Spinal cord (tissue), 10 donors: ENCODE results near the gene TBC1D7. TPM values are rescaled to one million over a fixed set of nuclear protein-coding genes. Genes with fewer than 3 reads are reported as not detected.

Experiments used
- DNase-seq, 6 donors: peaks; one replicate each; pipeline versions ENCODE4 v3.0.0 to v3.0.0-alpha.2; 2013 to 2015; ENCODE audit warnings: low spot score in 6 of 6, low read depth in 4 of 6
- H3K27ac ChIP-seq: one replicate; pipeline ENCODE4 v1.5.1; 2013; ENCODE audit warnings: low read depth, low read length, control low read depth
- H3K27me3 ChIP-seq: one replicate; pipeline ENCODE4 v1.6.1; 2013; ENCODE audit warnings: low read length; ENCODE audit not compliant: control insufficient read depth, insufficient read depth
- H3K36me3 ChIP-seq: one replicate; pipeline ENCODE4 v1.6.1; 2013; ENCODE audit warnings: low read length; ENCODE audit not compliant: control insufficient read depth, insufficient read depth
- H3K4me1 ChIP-seq: one replicate; pipeline ENCODE4 v1.6.1; 2013; ENCODE audit warnings: low read length; ENCODE audit not compliant: control insufficient read depth, insufficient read depth
- H3K4me3 ChIP-seq: one replicate; pipeline ENCODE4 v1.5.1; 2013; ENCODE audit warnings: low read depth, low read length, control low read depth
- H3K9me3 ChIP-seq: one replicate; pipeline ENCODE4 v1.6.1; 2013; ENCODE audit warnings: low read length; ENCODE audit not compliant: control insufficient read depth, insufficient read depth
- WGBS: methylation state at CpG from one replicate; pipeline ENCODE4 v1.1.5; 2013; ENCODE audit warnings: missing lambda C conversion rate; ENCODE audit not compliant: insufficient coverage; 5-methylcytosine and 5-hydroxymethylcytosine counted together
- polyA plus RNA-seq, 2 donors: library from polyadenylated mRNA; unstranded; fragments of 120-200 nt; gene quantifications; one replicate each; pipeline ENCODE4 v1.2.1, GENCODE V29; 2013; ENCODE audit not compliant: insufficient read length in 2 of 2
- total RNA-seq, 2 donors: library from RNA; depleted of rRNA in 1 of 2; stranded (reverse); fragments of 120-200 nt in 1 of 2; fragments of >200 nt in 1 of 2; gene quantifications; one replicate each; pipeline versions ENCODE4 v1.2.3 to v1.2.4, GENCODE V29; 2013 to 2014
- donor health status: healthy.

The TBC1D7 gene
- total and polyA plus RNA-seq, 4 donors: 26.2 to 41.5 (median 31.3) TPM

- Histone ChIP-seq H3K27me3 (no peaks in the 10 kb centered on the region), H3K4me3 (no peak overlapping the region), H3K4me1 (peaks cover 14% of the 10 kb centered on the region), H3K9me3 (no peaks in the 10 kb centered on the region), H3K36me3 (no peaks in the 10 kb centered on the region), H3K27ac (no peak overlapping the region)
- 50% methylated on average over 1 of the region's 2 CpGs for WGBS
- no peak for DNase-seq
These were observed 30.2 kb upstream of the TBC1D7 start for GRCh38 chr6:13358511-13358910.

GRCh38 chr6:13357551-13358075, 29.3 kb upstream of the TBC1D7 start:
- Histone ChIP-seq H3K36me3 (no peaks in the 10 kb centered on the region), H3K27me3 (no peaks in the 10 kb centered on the region), H3K4me1 (peaks cover 14% of the 10 kb centered on the region), H3K27ac (no peak overlapping the region), H3K9me3 (no peaks in the 10 kb centered on the region), H3K4me3 (no peak overlapping the region)
- 42% methylated on average over 10 of the region's 14 CpGs for WGBS
- DNase-seq: peak in 2 of 6 donors; percentile 31 to 67

- 89% methylated on average over 2 of the region's 6 CpGs for WGBS
These were observed 27.9 kb upstream of the TBC1D7 start for GRCh38 chr6:13355999-13356785.

GRCh38 chr6:13355043-13355945, 27.0 kb upstream of the TBC1D7 start:
- DNase-seq: peak in 2 of 6 donors; percentile 9 to 78
- Histone ChIP-seq H3K27ac (peak overlapping the region; percentile 22), H3K36me3 (no peaks in the 10 kb centered on the region), H3K4me3 (no peak overlapping the region), H3K9me3 (no peaks in the 10 kb centered on the region), H3K27me3 (no peaks in the 10 kb centered on the region), H3K4me1 (peaks cover 30% of the 10 kb centered on the region)
- 0% methylated on average over 1 of the region's 7 CpGs for WGBS

More at GRCh38 chr6:13355999-13356785, 27.9 kb upstream of the TBC1D7 start:
- Histone ChIP-seq H3K36me3 (no peaks in the 10 kb centered on the region), H3K4me3 (no peak overlapping the region), H3K4me1 (peaks cover 21% of the 10 kb centered on the region), H3K9me3 (no peaks in the 10 kb centered on the region), H3K27me3 (no peaks in the 10 kb centered on the region), H3K27ac (no peak overlapping the region)
- no peak for DNase-seq

GRCh38 chr6:13354331-13355042, 26.1 kb upstream of the TBC1D7 start:
- H3K4me1 ChIP-seq: peaks cover 31% of the 10 kb centered on the region
- H3K27me3 ChIP-seq: no peaks in the 10 kb centered on the region
- H3K36me3 ChIP-seq: no peaks in the 10 kb centered on the region
- H3K9me3 ChIP-seq: no peaks in the 10 kb centered on the region
- DNase-seq: no peak
- no peak overlapping the region for H3K4me3 ChIP-seq
- 89% methylated on average over 9 of the region's 13 CpGs for WGBS
- H3K27ac ChIP-seq: peak overlapping the region; percentile 22

GRCh38 chr6:13352165-13352564, 23.8 kb upstream of the TBC1D7 start:
- Histone ChIP-seq H3K27ac (no peak overlapping the region), H3K9me3 (no peaks in the 10 kb centered on the region), H3K4me1 (peaks cover 21% of the 10 kb centered on the region), H3K4me3 (no peak overlapping the region), H3K27me3 (no peaks in the 10 kb centered on the region), H3K36me3 (no peaks in the 10 kb centered on the region)
- DNase-seq: no peak
- WGBS: 100% methylated on average over 1 of the region's 9 CpGs

- H3K27ac ChIP-seq: peak overlapping the region; percentile 86
- no peak overlapping the region for H3K4me3 ChIP-seq
- H3K9me3 ChIP-seq: no peaks in the 10 kb centered on the region
- 22% methylated on average over 9 of the region's 12 CpGs for WGBS
- no peaks in the 10 kb centered on the region for H3K27me3 ChIP-seq
- peaks cover 21% of the 10 kb centered on the region for H3K4me1 ChIP-seq
- peak in 2 of 6 donors; percentile 78 to 85 for DNase-seq
- H3K36me3 ChIP-seq: no peaks in the 10 kb centered on the region
These were observed 22.9 kb upstream of the TBC1D7 start for GRCh38 chr6:13351271-13351670.

- Histone ChIP-seq H3K4me1 (peaks cover 19% of the 10 kb centered on the region), H3K36me3 (no peaks in the 10 kb centered on the region), H3K4me3 (no peak overlapping the region), H3K27ac (peak overlapping the region; percentile 86), H3K27me3 (no peaks in the 10 kb centered on the region), H3K9me3 (no peaks in the 10 kb centered on the region)
- WGBS: 92% methylated on average over 6 of the region's 8 CpGs
- no peak for DNase-seq
These were observed 21.6 kb upstream of the TBC1D7 start for GRCh38 chr6:13349811-13350506.
